BJ (cell line): Measurements from ENCODE around the gene LRRC2. TPM values are rescaled to one million over a fixed set of nuclear protein-coding genes. Genes with fewer than 3 reads are reported as not detected.

Source experiments
- CTCF ChIA-PET: fragments of 350-600 bp; formaldehyde crosslinking; extraction: SDS; loops from one replicate; lab custom pipeline; 2021; ENCODE audit warnings: antibody characterized with exemption, inconsistent platforms; lab: Yijun Ruan, JAX
- POLR2A ChIA-PET: fragments of 300-600 bp; sonication (Branson Sonifier 250); formaldehyde crosslinking; extraction: SDS; loops from one replicate; lab custom pipeline; 2021; ENCODE audit warnings: antibody characterized with exemption; lab: Charles Lee
- DNase-seq: peaks from one replicate; pipeline ENCODE4 v3.0.0-alpha.2; 2011; ENCODE audit warnings: low read depth
- H3K27me3 ChIP-seq: 2 replicates; pipeline ENCODE4 v1.6.0; 2011; ENCODE audit warnings: low read length; ENCODE audit not compliant: control insufficient read depth, insufficient read depth
- H3K36me3 ChIP-seq: 2 replicates; pipeline ENCODE4 v1.5.1; 2011; ENCODE audit warnings: low read length; ENCODE audit not compliant: control insufficient read depth, insufficient read depth
- H3K4me3 ChIP-seq: 2 replicates; pipeline ENCODE4 v1.5.1; 2011; ENCODE audit warnings: low read depth, mild to moderate bottlenecking, control low read depth, low read length
- polyA plus RNA-seq: library from polyadenylated mRNA; depleted of rRNA; stranded (reverse); fragments of >200 nt; gene quantifications from 2 replicates; pipeline ENCODE4 v1.2.3, GENCODE V29; 2011
- TF ChIP-seq, protein P1 (sequence below): IDR thresholded peaks from 2 replicates; pipeline ENCODE4 v1.5.1; 2011; ENCODE audit warnings: low read depth, mild to moderate bottlenecking, control low read depth, inconsistent platforms, low read length, moderate library complexity; ENCODE audit not compliant: insufficient read depth

The LRRC2 gene
- polyA plus RNA-seq, 1 experiment: 0.55 TPM

DNA sequence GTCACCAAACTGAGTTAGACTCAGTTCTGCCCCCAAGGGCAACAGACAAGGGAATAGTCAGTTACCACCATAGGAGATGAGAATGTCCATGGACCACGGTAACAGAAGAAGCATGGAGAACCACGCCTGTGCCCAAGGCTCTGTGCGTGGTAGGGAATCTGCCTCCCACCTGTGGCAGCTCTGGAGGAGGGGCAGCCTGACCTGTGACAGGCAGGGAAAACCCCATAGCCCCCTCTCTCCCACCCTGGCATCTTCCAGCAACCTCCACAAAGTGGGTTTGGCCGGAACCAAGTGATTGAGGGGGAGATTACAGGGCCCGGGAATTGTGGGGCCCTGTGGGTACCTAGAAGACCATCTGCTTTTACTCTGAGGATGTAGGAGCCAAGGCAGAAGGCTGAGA is 87.1 kb downstream of the LRRC2 start:
- CTCF ChIA-PET: interaction anchor here (1.4 to 4.1 kb wide), 2 partner anchors 9 to 36 kb away, joined by 3 to 36 read pairs; no protein-coding TSS in a partner anchor
- TF ChIP-seq, protein P1, sequence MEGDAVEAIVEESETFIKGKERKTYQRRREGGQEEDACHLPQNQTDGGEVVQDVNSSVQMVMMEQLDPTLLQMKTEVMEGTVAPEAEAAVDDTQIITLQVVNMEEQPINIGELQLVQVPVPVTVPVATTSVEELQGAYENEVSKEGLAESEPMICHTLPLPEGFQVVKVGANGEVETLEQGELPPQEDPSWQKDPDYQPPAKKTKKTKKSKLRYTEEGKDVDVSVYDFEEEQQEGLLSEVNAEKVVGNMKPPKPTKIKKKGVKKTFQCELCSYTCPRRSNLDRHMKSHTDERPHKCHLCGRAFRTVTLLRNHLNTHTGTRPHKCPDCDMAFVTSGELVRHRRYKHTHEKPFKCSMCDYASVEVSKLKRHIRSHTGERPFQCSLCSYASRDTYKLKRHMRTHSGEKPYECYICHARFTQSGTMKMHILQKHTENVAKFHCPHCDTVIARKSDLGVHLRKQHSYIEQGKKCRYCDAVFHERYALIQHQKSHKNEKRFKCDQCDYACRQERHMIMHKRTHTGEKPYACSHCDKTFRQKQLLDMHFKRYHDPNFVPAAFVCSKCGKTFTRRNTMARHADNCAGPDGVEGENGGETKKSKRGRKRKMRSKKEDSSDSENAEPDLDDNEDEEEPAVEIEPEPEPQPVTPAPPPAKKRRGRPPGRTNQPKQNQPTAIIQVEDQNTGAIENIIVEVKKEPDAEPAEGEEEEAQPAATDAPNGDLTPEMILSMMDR: no peak

DNA sequence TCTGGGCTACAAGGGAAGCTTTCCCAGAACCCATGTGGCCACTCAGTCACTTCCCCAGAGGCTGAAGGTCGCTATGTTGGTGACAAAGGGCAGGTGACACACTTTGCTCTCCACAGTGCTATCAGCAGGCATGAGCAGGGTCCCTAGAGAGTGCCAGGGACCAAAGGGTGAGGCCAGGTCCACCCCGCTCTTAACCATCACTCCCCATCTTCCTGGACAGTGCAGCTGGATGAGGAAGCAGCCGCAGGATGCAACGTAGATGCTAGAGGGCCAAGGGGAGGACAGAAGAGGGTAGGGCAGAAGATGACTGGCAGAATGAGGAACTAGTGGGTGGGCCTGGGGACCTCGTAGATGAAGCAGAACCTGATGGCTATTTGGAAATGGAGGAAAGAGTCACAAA is 87.8 kb downstream of the LRRC2 start:
- POLR2A ChIA-PET: no interaction called here
- CTCF ChIA-PET: interaction anchor here (1.4 to 4.1 kb wide), 2 partner anchors 10 to 35 kb away, joined by 3 to 36 read pairs; no protein-coding TSS in a partner anchor
- no peak for DNase-seq
- TF ChIP-seq, protein P1: no peak
- peaks cover 5% of the 10 kb centered on the region for H3K27me3 ChIP-seq
- H3K4me3 ChIP-seq: no peak overlapping the region
- H3K36me3 ChIP-seq: no peaks in the 10 kb centered on the region

More for the DNA sequence above, 87.1 kb downstream of the LRRC2 start:
- Histone ChIP-seq H3K27me3 (peaks cover 5% of the 10 kb centered on the region), H3K4me3 (no peak overlapping the region), H3K36me3 (no peaks in the 10 kb centered on the region)
- POLR2A ChIA-PET: no interaction called here
- DNase-seq: no peak

DNA sequence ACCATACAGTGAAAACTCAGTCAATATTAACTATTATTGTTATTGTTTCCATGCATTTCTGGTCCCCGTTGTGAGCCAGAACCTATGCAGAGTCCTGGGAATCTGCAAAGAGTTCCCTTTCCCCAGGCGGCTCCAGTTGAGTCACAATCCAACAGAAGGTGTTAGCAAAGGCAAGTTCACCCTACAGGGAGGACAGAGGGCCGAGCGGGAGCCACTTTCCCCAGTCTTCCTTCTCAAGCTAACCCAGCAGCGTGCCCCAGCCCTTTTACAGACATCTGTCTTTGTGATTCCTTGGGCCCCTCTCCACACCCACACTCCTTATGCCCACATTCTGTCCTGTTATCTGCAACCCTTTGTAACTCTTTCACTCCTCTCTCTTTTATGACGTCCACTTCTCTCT is 88.3 kb downstream of the LRRC2 start:
- Histone ChIP-seq H3K4me3 (no peak overlapping the region), H3K27me3 (peaks cover 8% of the 10 kb centered on the region), H3K36me3 (no peaks in the 10 kb centered on the region)
- TF ChIP-seq, protein P1: no peak
- DNase-seq: no peak
- ChIA-PET CTCF (interaction anchor here (4.1 kb wide), 1 partner anchor 10 kb away, joined by 36 read pairs; no protein-coding TSS in a partner anchor), POLR2A (no interaction called here)

DNA sequence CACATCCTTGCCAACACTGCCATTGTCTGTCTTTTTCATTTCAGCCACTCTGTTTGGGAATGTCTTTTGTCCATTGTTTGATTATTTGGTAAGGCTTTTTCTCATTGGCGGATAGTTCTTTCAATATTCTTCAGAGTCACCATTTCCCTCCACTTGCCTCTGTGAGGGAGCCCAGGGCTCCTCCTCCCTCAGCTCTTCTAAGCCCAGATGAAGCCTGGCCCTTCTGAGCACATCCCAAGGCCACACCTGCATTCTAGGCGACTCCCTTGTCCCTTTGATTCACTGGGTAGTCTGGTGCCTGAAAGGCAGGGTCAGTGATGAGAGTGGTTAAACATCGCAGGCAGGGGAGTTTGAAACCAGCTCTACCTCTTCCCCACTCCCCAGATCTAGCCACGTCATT is 89.0 kb downstream of the LRRC2 start:
- CTCF ChIA-PET: interaction anchor here (1.5 to 4.1 kb wide), 2 partner anchors 11 to 81 kb away, joined by 3 to 36 read pairs; no protein-coding TSS in a partner anchor
- no peak for DNase-seq
- TF ChIP-seq, protein P1: no peak

DNA sequence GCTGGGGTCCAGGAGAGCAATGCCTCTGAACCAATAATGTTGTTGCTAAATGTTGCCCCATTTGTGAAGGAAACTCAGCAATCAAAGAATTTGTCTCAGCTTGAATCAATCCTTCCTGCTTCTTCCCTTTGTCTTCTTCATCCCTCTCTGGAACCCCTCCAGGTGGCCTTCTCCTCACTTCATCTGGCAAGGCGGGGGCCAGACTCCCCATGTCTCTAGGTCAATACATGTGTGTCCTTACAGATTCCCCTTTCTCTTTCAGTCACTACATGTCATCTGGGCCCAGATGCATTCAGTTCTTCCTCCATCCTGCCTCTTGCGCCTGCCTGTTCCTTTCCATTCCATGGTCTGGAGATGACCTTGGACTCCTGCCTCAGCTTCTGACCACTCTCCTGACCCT is 93.4 kb downstream of the LRRC2 start:
- H3K4me3 ChIP-seq: no peak overlapping the region
- POLR2A ChIA-PET: no interaction called here
- TF ChIP-seq, protein P1: no peak
- H3K27me3 ChIP-seq: peaks cover 27% of the 10 kb centered on the region
- CTCF ChIA-PET: interaction anchor here (1.3 to 3.5 kb wide), 2 partner anchors 16 kb away, joined by 3 to 17 read pairs; no protein-coding TSS in a partner anchor
- DNase-seq: no peak
- no peaks in the 10 kb centered on the region for H3K36me3 ChIP-seq

More for the DNA sequence above, 89.0 kb downstream of the LRRC2 start:
- no peak overlapping the region for H3K4me3 ChIP-seq
- no peaks in the 10 kb centered on the region for H3K36me3 ChIP-seq
- peaks cover 10% of the 10 kb centered on the region for H3K27me3 ChIP-seq
- POLR2A ChIA-PET: no interaction called here
